A549 (cell line): ENCODE data around the gene CCT3. TPM values are rescaled to one million over a fixed set of nuclear protein-coding genes. Genes with fewer than 3 reads are reported as not detected.

Experiments
- ATAC-seq, 2 experiments: fragments of 200-7000 bp in 1 of 2; fragments of >200 bp in 1 of 2; cut with Nextera tagmentation in 1 of 2; cut with Tn5 transposase in 1 of 2; 3 replicates each; pipeline versions ENCODE4 v1.8.0 to v1.9.1; 2018 to 2020; ENCODE audit warnings: mild to moderate bottlenecking in 1 of 2, moderate library complexity in 1 of 2
- CTCF ChIA-PET: fragments of 300-600 bp; sonication (Branson Sonifier 250); formaldehyde crosslinking; extraction: SDS; loops from one replicate; lab custom pipeline; 2021; ENCODE audit warnings: antibody characterized with exemption, inconsistent platforms; lab: Yijun Ruan, JAX
- POLR2A ChIA-PET: fragments of 350-600 bp; formaldehyde crosslinking; extraction: SDS; loops from one replicate; lab custom pipeline; 2021; ENCODE audit warnings: antibody characterized with exemption, inconsistent platforms; lab: Yijun Ruan, JAX
- DNase-seq, 2 experiments: peaks; one replicate each; pipeline versions ENCODE4 v3.0.0 to v3.0.0-alpha.2; 2011 to 2016; ENCODE audit warnings: low read depth in 1 of 2, low spot score in 1 of 2
- FAIRE-seq: peaks from 2 replicates; lab custom pipeline; 2011; peaks lifted over from hg19 to GRCh38; lab: Jason Lieb, UNC
- H3K27ac ChIP-seq, 2 experiments: fragments of >200 bp; sonication (Bioruptor Twin); formaldehyde crosslinking; 3 replicates each; pipeline ENCODE4 v1.5.1; 2016 to 2017
- H3K4me1 ChIP-seq: fragments of >200 bp; sonication (Bioruptor Twin); formaldehyde crosslinking; 3 replicates; pipeline ENCODE4 v1.6.1; 2016
- H3K4me2 ChIP-seq: fragments of >200 bp; sonication (Bioruptor Twin); formaldehyde crosslinking; 3 replicates; pipeline ENCODE4 v1.6.1; 2016
- H3K4me3 ChIP-seq: fragments of >200 bp; sonication (Bioruptor Twin); formaldehyde crosslinking; 3 replicates; pipeline ENCODE4 v1.5.1; 2016
- H3K9me3 ChIP-seq: fragments of >200 bp; sonication (Bioruptor Twin); formaldehyde crosslinking; 3 replicates; pipeline ENCODE4 v1.6.1; 2016
- ATOH8 ChIP-seq: fragments of 250-450 bp; sonication (Bioruptor Pico); IDR thresholded peaks from 2 replicates; pipeline ENCODE4 v1.5.0; 2020; ENCODE audit warnings: low read depth, mild to moderate bottlenecking, moderate library complexity
- CBX2 ChIP-seq: fragments of 200-600 bp; sonication (generic); IDR thresholded peaks from 2 replicates; pipeline ENCODE4 v1.6.1; 2016; ENCODE audit warnings: low read depth, mild to moderate bottlenecking, borderline replicate concordance
- CBX8 ChIP-seq: fragments of 200-600 bp; sonication (generic); IDR thresholded peaks from 2 replicates; pipeline ENCODE4 v1.6.1; 2016
- CHD2 ChIP-seq: fragments of 150-350 bp; IDR thresholded peaks from 2 replicates; pipeline ENCODE4 v1.6.1; 2014; ENCODE audit warnings: low read length; ENCODE audit not compliant: partially characterized antibody
- CHD4 ChIP-seq: fragments of 200-600 bp; sonication (generic); IDR thresholded peaks from 2 replicates; pipeline ENCODE4 v1.6.1; 2016; ENCODE audit warnings: antibody characterized with exemption, mild to moderate bottlenecking, borderline replicate concordance
- ESRRA ChIP-seq: fragments of 150-350 bp; IDR thresholded peaks from 2 replicates; pipeline ENCODE4 v1.6.1; 2014; ENCODE audit warnings: mild to moderate bottlenecking, low read length, borderline replicate concordance
- FOXS1 ChIP-seq: fragments of 250-450 bp; sonication (Bioruptor Pico); IDR thresholded peaks from 2 replicates; pipeline ENCODE4 v1.5.0; 2020; ENCODE audit warnings: mild to moderate bottlenecking, moderate library complexity
- HEYL ChIP-seq: fragments of 250-450 bp; sonication (Bioruptor Pico); IDR thresholded peaks from 2 replicates; pipeline ENCODE4 v1.8.0; 2021; ENCODE audit warnings: mild to moderate bottlenecking, moderate library complexity
- HOXB5 ChIP-seq: fragments of 250-450 bp; sonication (Bioruptor Pico); IDR thresholded peaks from 2 replicates; pipeline ENCODE4 v1.5.0; 2020; ENCODE audit warnings: mild to moderate bottlenecking, moderate library complexity
- KDM1A ChIP-seq: fragments of 200-600 bp; sonication (generic); IDR thresholded peaks from 2 replicates; pipeline ENCODE4 v1.6.1; 2016; ENCODE audit warnings: low read depth, mild to moderate bottlenecking
- KDM5A ChIP-seq: fragments of 200-600 bp; sonication (generic); IDR thresholded peaks from 2 replicates; pipeline ENCODE4 v1.6.1; 2016; ENCODE audit warnings: antibody characterized with exemption, mild to moderate bottlenecking
- MAZ ChIP-seq: fragments of 150-350 bp; IDR thresholded peaks from 2 replicates; pipeline ENCODE4 v1.6.1; 2014; ENCODE audit warnings: antibody characterized with exemption, low read depth, low read length, borderline replicate concordance
- NFE2L2 ChIP-seq: fragments of 150-350 bp; conservative IDR thresholded peaks from 2 replicates; pipeline ENCODE4 v1.6.1; 2014; ENCODE audit warnings: low read length
- NR3C1 ChIP-seq: fragments of >200 bp; sonication (Bioruptor Twin); formaldehyde crosslinking; IDR thresholded peaks from 3 replicates; pipeline ENCODE4 v1.6.1; 2017
- PHF8 ChIP-seq: fragments of 200-600 bp; sonication (generic); IDR thresholded peaks from 2 replicates; pipeline ENCODE4 v1.6.1; 2016; ENCODE audit warnings: low read depth, mild to moderate bottlenecking, antibody characterized with exemption, moderate library complexity, borderline replicate concordance
- RAD21 ChIP-seq, 2 experiments: fragments of >200 bp in 1 of 2; sonication (Bioruptor Twin) in 1 of 2; formaldehyde crosslinking in 1 of 2; IDR thresholded peaks in 1 of 2; conservative IDR thresholded peaks in 1 of 2; 2 replicates in 1 of 2; 3 replicates in 1 of 2; pipeline ENCODE4 v1.6.1; 2012 to 2018; ENCODE audit warnings: inconsistent platforms in 1 of 2
- RARB ChIP-seq: fragments of 250-450 bp; sonication (Bioruptor Pico); IDR thresholded peaks from 2 replicates; pipeline ENCODE4 v1.8.0; 2021; ENCODE audit warnings: mild to moderate bottlenecking, moderate library complexity
- RNF2 ChIP-seq: fragments of 200-600 bp; sonication (generic); IDR thresholded peaks from 2 replicates; pipeline ENCODE4 v1.6.1; 2016; ENCODE audit warnings: low read depth, mild to moderate bottlenecking, antibody characterized with exemption, moderate library complexity, borderline replicate concordance
- SMC3 ChIP-seq: fragments of >200 bp; sonication (Bioruptor Twin); formaldehyde crosslinking; IDR thresholded peaks from 3 replicates; pipeline ENCODE4 v1.6.1; 2018; ENCODE audit warnings: inconsistent platforms
- ZC3H11A ChIP-seq: fragments of 450-650 bp; IDR thresholded peaks from 2 replicates; pipeline ENCODE4 v1.6.1; 2014; ENCODE audit warnings: antibody characterized with exemption, mild to moderate bottlenecking
- ZSCAN20 ChIP-seq: fragments of 250-450 bp; sonication (Bioruptor Pico); IDR thresholded peaks from 2 replicates; pipeline ENCODE4 v1.8.0; 2022; ENCODE audit warnings: mild to moderate bottlenecking, moderate library complexity
- WGBS: methylation state at CpG from one replicate; pipeline ENCODE4 v1.1.6; 2017; ENCODE audit errors: missing lambda C conversion rate; 5-methylcytosine and 5-hydroxymethylcytosine counted together
- polyA plus RNA-seq, 4 experiments: library from polyadenylated mRNA; depleted of rRNA in 3 of 4; stranded (reverse); fragments of >200 nt; fragmentation: RNase III in 1 of 4; extraction: RNeasy Plus Mini Kit Qiagen cat#74134 plus additional on column Dnase treatment in 1 of 4; gene quantifications; 2 replicates in 3 of 4; 3 replicates in 1 of 4; pipeline ENCODE4 v1.2.3, GENCODE V29; 2011 to 2017
- TF ChIP-seq, protein P1 (sequence below): fragments of >200 bp; sonication (Bioruptor Twin); formaldehyde crosslinking; IDR thresholded peaks from 3 replicates; pipeline ENCODE4 v1.5.1; 2016
- TF ChIP-seq, protein P2 (sequence below): fragments of 200-600 bp; sonication (generic); IDR thresholded peaks from 2 replicates; pipeline ENCODE4 v1.6.1; 2016; ENCODE audit warnings: antibody characterized with exemption, mild to moderate bottlenecking, moderate library complexity

CCT3 gene
- polyA plus RNA-seq, 2 of the 4 experiments (the other 2 are of a cell fraction) = 528 to 824 TPM

GRCh38 chr1:156386134-156386901, 48.2 kb upstream of the CCT3 start:
- 59% methylated on average over 6 of the region's 6 CpGs for WGBS

GRCh38 chr1:156385534-156386031, 47.5 kb upstream of the CCT3 start:
- POLR2A ChIA-PET = interaction anchor here (1.0 kb wide), 3 partner anchors 36 to 72 kb away, joined by 3 to 7 read pairs (median 5); no protein-coding TSS in a partner anchor
- peak; percentile 55 to 70; a peak in 5 of 6 replicates for ATAC-seq
- CTCF ChIA-PET = interaction anchor here (0.6 to 31.5 kb wide), 64 partner anchors 21 to 400 kb away, joined by 3 to 543 read pairs (median 4); partner anchors contain the start of genes HAPLN2, MEF2D, NAXE and RHBG

More at GRCh38 chr1:156386134-156386901, 48.2 kb upstream of the CCT3 start:
- Histone ChIP-seq H3K4me3 (no peak overlapping the region), H3K27ac (no peak overlapping the region), H3K9me3 (no peaks in the 10 kb centered on the region), H3K4me1 (no peaks in the 10 kb centered on the region), H3K4me2 (no peak overlapping the region)
- TF ChIP-seq FOXS1 (CRISPR knock-in tag) = no peak
- TF ChIP-seq SMC3 = no peak
- TF ChIP-seq NR3C1 = no peak
- TF ChIP-seq CBX2 = no peak
- TF ChIP-seq CHD2 = no peak
- no peak for TF ChIP-seq ATOH8
- TF ChIP-seq, protein P1, sequence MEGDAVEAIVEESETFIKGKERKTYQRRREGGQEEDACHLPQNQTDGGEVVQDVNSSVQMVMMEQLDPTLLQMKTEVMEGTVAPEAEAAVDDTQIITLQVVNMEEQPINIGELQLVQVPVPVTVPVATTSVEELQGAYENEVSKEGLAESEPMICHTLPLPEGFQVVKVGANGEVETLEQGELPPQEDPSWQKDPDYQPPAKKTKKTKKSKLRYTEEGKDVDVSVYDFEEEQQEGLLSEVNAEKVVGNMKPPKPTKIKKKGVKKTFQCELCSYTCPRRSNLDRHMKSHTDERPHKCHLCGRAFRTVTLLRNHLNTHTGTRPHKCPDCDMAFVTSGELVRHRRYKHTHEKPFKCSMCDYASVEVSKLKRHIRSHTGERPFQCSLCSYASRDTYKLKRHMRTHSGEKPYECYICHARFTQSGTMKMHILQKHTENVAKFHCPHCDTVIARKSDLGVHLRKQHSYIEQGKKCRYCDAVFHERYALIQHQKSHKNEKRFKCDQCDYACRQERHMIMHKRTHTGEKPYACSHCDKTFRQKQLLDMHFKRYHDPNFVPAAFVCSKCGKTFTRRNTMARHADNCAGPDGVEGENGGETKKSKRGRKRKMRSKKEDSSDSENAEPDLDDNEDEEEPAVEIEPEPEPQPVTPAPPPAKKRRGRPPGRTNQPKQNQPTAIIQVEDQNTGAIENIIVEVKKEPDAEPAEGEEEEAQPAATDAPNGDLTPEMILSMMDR = no peak
- TF ChIP-seq MAZ = no peak
- POLR2A ChIA-PET = interaction anchor here (1.0 kb wide), 3 partner anchors 35 to 71 kb away, joined by 3 to 7 read pairs (median 5); no protein-coding TSS in a partner anchor
- FAIRE-seq (no peak), ATAC-seq (no peak), DNase-seq (no peak)
- CTCF ChIA-PET = interaction anchor here (0.6 to 31.5 kb wide), 63 partner anchors 20 to 399 kb away, joined by 3 to 543 read pairs (median 5); partner anchors contain the start of genes HAPLN2, MEF2D, NAXE and RHBG

DNA sequence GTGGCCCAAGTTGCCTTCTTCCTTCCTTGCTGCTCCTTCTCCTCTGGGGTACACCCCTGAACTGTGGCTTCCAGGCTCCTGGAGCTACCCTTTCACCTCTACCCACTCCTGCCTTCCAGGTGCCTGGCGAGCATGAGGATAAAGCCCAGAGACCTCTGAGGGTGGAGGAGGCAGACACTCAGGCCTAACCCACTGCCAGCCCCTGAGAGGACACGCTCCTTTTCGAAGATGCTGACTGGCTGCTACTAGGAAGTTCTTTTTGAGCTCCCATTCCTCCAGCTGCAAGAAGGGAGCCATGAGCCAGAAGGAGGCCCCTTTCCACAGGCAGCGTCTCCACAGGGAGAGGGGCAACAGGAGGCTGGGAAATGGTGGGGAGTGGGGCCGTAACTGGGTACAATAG, 46.6 kb upstream of the CCT3 start:
- ATAC-seq (no peak), FAIRE-seq (no peak), DNase-seq (no peak)
- ChIA-PET POLR2A (no interaction called here), CTCF (interaction anchor here (0.7 to 31.5 kb wide), 17 partner anchors 20 to 224 kb away, joined by 3 to 543 read pairs (median 9); partner anchors contain the start of genes GPATCH4 and RHBG)
- WGBS = 90% methylated on average over 5 of the region's 5 CpGs
- Histone ChIP-seq H3K27ac (no peak overlapping the region), H3K4me2 (no peak overlapping the region), H3K9me3 (no peaks in the 10 kb centered on the region), H3K4me1 (peaks cover 2% of the 10 kb centered on the region), H3K4me3 (no peak overlapping the region)
- no peak for TF ChIP-seq CHD4
- TF ChIP-seq HOXB5 = no peak
- TF ChIP-seq CHD2 = no peak
- TF ChIP-seq CBX8 = no peak
- TF ChIP-seq RARB (CRISPR knock-in tag) = no peak
- TF ChIP-seq, protein P2, sequence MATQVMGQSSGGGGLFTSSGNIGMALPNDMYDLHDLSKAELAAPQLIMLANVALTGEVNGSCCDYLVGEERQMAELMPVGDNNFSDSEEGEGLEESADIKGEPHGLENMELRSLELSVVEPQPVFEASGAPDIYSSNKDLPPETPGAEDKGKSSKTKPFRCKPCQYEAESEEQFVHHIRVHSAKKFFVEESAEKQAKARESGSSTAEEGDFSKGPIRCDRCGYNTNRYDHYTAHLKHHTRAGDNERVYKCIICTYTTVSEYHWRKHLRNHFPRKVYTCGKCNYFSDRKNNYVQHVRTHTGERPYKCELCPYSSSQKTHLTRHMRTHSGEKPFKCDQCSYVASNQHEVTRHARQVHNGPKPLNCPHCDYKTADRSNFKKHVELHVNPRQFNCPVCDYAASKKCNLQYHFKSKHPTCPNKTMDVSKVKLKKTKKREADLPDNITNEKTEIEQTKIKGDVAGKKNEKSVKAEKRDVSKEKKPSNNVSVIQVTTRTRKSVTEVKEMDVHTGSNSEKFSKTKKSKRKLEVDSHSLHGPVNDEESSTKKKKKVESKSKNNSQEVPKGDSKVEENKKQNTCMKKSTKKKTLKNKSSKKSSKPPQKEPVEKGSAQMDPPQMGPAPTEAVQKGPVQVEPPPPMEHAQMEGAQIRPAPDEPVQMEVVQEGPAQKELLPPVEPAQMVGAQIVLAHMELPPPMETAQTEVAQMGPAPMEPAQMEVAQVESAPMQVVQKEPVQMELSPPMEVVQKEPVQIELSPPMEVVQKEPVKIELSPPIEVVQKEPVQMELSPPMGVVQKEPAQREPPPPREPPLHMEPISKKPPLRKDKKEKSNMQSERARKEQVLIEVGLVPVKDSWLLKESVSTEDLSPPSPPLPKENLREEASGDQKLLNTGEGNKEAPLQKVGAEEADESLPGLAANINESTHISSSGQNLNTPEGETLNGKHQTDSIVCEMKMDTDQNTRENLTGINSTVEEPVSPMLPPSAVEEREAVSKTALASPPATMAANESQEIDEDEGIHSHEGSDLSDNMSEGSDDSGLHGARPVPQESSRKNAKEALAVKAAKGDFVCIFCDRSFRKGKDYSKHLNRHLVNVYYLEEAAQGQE = no peak
- TF ChIP-seq ZSCAN20 (CRISPR knock-in tag) = no peak
- no peak for TF ChIP-seq SMC3
- TF ChIP-seq KDM5A = no peak
- TF ChIP-seq FOXS1 (CRISPR knock-in tag) = no peak
- no peak for TF ChIP-seq ZC3H11A

More at GRCh38 chr1:156385534-156386031, 47.5 kb upstream of the CCT3 start:
- no peak for FAIRE-seq
- H3K27ac ChIP-seq = peak overlapping the region; percentile 13 to 29; a peak in 1 of 6 replicates
- H3K9me3 ChIP-seq = no peaks in the 10 kb centered on the region
- no peak overlapping the region for H3K4me2 ChIP-seq
- peak; percentile 93 to 97 for TF ChIP-seq RAD21 (conservative IDR thresholded peaks at IDR 0.05 in 1 of 2, IDR thresholded peaks at IDR 0.05 in 1 of 2)
- TF ChIP-seq PHF8 = no peak
- TF ChIP-seq SMC3 = peak; percentile 96
- TF ChIP-seq NFE2L2 = no peak
- TF ChIP-seq HOXB5 = no peak
- TF ChIP-seq RNF2 = no peak
- TF ChIP-seq KDM1A = no peak
- no peak for TF ChIP-seq HEYL (CRISPR knock-in tag)
- TF ChIP-seq, protein P1 = peak; percentile 95
- TF ChIP-seq FOXS1 (CRISPR knock-in tag) = no peak
- TF ChIP-seq ESRRA = no peak
- no peak overlapping the region for H3K4me3 ChIP-seq
- peak; percentile 70 to 75 for DNase-seq
- WGBS = 2% methylated on average over 8 of the region's 9 CpGs
- no peaks in the 10 kb centered on the region for H3K4me1 ChIP-seq
